ENCODE measurements around the gene KIAA1549.

Gene KIAA1549

GRCh38 chr7:138882249-138882648 lies 98.9 kb downstream of the KIAA1549 start:
- no peak for DNase-seq (ENCODE audit: low spot score)

DNA sequence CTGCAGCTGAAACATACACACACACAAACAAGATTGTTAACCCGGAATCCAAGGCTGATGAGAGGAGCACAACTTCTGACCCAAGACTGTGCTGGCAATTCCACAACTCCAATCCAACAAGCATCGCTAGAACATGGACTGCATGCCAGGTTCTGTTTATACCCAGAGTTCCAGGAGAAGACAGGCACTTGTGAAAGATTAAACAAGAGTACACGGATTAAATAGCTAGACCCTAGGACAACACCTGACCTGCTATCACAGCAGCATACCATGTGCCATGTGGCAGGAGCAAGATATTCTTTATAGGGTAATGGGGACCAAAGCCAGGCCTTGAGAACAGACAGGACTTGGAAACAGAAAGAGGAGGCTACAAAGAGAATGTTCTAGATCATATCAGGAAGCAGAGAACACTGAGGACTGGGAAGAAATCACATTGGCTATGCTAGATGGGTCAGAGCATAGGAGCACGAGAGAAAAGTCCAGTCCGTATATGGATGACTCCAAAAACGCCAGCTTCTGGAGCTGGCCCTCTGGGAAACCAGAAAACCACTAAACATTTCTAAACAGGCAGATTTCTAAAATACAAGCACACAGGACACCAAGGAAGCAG lies 99.5 kb downstream of the KIAA1549 start:
- DNase-seq (ENCODE audit: low spot score): no peak

DNA sequence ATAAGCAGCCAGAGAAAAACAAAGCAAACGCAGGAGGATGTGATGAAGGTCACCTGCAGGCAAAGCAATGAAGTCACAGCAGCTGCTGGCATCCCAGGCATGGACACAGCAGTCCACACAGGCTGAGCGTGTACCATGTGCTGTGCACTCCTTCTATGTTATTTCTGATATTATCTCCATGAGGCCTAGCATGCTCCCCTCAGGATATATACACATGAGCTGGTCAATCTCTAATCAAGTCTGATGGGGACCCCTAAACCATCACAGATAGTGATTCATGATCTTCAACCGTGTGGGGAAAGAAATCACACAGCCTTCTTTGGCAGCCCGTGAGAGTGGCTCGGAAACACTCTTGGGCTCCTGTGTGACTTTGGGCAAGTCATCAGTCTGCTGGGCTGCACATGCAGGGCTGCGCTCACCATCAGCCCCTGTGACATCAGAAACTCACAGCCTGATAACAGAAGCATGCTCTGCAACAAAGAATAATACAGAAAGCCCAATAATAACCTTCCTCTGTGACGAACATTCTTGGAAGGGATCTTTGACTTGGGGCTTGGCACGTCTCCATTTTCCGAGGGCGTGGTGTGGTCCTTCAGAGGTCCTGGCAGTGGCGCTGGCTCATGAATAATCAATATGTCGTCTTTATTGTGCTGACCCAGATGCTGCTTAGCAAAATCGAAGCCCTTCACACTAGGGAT lies 100.2 kb downstream of the KIAA1549 start:
- DNase-seq (ENCODE audit: low spot score): no peak

GRCh38 chr7:138879356-138879755 lies 101.8 kb downstream of the KIAA1549 start:
- DNase-seq (ENCODE audit: low spot score): no peak

DNA sequence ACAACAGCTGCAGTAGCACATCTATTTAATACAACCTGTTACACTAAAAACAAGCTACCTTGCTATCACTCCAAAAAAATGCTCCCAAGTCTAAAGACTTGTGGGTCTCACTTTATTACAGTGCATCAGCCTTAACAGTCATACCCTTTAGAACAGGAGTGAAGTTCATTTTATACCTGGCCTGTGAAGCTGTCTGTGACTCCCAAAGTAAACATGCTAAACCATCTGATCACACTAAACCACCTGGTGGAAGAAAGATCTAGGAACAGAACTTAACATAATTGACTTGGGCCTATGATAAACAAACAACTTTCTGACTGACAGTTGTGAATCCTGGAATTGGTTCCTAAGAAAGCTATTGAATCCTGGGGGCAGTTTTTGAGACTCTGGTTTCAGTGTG lies 102.3 kb downstream of the KIAA1549 start:
- DNase-seq (ENCODE audit: low spot score): no peak

GRCh38 chr7:138878051-138878450 lies 103.1 kb downstream of the KIAA1549 start:
- no peak for DNase-seq (ENCODE audit: low spot score)

DNA sequence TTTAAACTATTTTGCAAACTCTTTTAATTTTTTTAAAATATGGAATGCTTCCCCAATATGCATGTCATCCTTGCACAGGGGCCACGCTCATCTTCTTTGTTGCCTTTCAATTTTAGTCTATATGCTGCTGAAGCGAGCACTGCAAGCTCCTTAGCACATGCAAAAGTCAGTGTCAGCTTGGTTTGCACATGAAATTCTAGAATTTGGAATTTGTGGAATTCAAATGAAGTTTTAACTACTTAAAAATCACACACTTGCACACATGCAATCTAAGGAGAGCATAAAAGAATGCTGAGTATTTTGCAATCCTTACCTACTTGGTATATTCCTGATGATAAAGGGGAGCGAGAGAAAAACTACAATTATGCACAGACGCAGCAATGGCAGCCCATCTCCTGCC lies 104.9 kb downstream of the KIAA1549 start:
- no peak for DNase-seq (ENCODE audit: low spot score)

GRCh38 chr7:138875794-138876193 lies 105.4 kb downstream of the KIAA1549 start:
- DNase-seq (ENCODE audit: low spot score): no peak

DNA sequence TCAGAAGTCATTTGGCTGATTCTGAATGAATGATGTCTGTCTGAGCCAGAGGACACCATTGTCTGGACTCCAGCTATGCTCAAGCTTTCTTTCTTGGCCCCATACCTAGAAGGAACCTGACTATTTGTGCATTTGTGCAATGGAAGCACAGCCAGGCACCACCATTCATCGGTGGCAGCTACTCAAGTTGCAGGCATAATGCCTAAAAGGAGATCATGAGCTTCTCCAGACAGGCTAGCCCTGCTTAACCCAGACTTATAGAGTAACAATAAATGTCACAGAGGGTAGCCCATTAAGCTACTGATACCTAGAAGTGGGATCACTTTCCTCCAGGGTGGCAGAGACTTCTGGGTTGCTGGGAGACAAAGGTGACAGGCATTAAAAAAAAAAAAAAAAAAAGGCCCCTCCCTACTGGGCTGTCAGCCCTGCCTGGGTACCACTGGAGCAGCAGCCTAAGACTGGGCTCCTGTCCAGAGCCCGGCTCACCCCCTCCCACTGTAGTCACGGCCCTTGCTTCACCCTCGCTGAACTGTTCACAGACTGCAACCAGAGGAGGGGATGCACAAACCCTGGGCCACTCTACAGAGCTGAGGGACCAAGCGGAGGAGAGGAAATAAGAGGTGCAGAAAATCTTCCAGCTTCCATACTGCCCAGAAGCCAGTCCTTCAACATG lies 107.8 kb downstream of the KIAA1549 start:
- DNase-seq (ENCODE audit: low spot score): no peak

DNA sequence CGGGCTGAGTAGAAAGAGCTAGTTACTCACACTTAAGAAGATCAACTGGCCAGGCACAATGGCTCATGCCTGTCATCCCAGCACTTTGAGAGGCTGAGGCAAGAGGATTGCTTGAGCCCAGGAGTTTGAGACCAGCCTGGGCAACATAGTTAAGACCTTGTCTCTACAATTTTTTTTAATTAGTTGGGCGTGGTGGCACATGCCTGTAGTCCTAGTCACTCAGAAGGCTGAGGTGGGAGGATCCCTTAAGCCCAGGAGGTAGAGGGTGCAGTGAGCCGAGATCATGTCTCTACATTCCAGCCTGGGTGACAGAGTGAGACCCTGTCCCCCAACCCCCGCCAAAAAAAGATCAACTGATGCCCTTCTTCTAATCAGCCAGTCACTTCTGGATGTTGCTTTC lies 108.6 kb downstream of the KIAA1549 start:
- no peak for DNase-seq (ENCODE audit: low spot score)

DNA sequence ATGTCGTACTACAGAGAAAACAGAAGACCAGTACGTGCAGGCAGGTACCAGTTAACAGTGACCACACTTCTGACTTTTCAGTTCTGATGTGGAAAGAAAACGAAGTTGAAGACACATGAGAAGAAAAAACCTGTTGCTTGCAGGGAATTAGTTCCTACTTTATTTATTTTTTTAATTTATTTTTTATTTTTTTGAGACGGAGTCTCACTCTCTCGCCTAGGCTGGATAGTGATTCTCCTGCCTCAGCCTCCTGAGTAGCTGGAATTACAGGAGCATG lies 109.4 kb downstream of the KIAA1549 start:
- no peak for DNase-seq (ENCODE audit: low spot score)

- DNase-seq (ENCODE audit: low spot score): no peak
Observed at GRCh38 chr7:138871065-138871813, 110.0 kb downstream of the KIAA1549 start.

- no peak for DNase-seq (ENCODE audit: low spot score)
Observed at GRCh38 chr7:138869353-138869752, 111.8 kb downstream of the KIAA1549 start.

DNA sequence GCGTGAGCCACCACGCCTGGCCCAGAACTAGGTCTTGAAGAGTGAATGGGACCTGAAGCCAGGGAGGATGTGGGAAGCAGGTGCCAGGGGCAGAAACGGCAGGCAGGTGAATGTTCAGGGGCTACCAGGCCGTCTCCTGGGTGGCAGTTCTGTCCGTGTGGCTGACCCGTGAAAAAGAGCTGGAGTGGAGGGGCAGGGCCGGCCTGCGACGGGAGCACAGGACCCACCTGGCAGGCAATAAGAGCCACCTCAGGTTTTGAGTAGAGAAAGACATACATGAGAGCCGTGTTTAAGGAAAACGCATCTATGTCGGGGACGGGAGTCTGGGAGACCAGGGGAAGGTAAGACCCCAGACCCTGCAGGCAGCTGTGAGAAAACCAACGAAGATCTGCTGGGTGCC lies 112.5 kb downstream of the KIAA1549 start:
- DNase-seq (ENCODE audit: low spot score): no peak

GRCh38 chr7:138867744-138868143 lies 113.4 kb downstream of the KIAA1549 start:
- DNase-seq (ENCODE audit: low spot score): no peak

GRCh38 chr7:138866353-138866752 lies 114.8 kb downstream of the KIAA1549 start:
- no peak for DNase-seq (ENCODE audit: low spot score)

- peak; percentile 28 for DNase-seq (ENCODE audit: low spot score)
Observed at GRCh38 chr7:138865843-138866242, 115.3 kb downstream of the KIAA1549 start.

GRCh38 chr7:138864667-138865066 lies 116.5 kb downstream of the KIAA1549 start:
- DNase-seq (ENCODE audit: low spot score): no peak

DNA sequence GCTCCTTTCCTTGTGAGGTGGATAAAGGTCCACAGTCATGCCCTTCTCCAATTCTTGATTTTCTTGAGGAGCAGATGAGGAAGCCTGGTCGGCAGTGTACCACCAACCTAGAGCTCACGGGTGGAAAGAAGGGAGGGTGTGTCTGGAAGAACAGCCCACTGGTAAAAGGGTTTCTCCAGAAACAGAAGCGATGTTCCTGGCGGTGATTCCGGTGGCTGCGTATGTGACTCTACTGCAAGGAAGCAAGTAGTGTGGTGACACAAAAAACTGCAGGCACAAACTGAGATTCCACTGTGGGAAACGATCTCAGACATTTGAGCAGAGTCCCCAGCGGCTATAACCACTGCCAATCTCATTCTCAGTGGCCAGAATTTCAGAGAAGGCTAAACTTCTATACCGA lies 117.3 kb downstream of the KIAA1549 start:
- DNase-seq (ENCODE audit: low spot score): no peak

DNA sequence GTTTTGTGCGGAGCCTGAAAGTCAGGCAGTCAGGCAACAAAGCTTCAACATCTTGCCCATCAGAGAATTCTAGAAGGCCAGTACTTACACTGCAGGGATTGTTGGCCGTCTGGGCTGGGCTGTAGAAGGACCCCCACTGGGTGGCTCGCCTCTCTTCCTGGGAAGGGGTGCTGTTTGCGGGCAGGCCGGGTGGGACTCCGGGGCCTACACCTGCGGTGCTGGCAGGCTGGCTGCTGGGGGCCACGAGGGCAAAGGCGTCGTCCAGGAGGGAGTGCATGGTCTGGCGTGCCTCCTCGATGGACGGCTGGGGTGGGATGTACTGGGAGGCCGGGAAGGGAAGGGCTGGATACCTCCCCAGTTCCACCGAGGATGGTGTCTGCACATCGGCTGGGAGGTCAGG lies 120.1 kb downstream of the KIAA1549 start:
- DNase-seq (ENCODE audit: low spot score): no peak

- no peak for DNase-seq (ENCODE audit: low spot score)
Observed at GRCh38 chr7:138857728-138858127, 123.5 kb downstream of the KIAA1549 start.

- no peak for DNase-seq (ENCODE audit: low spot score)
Observed at GRCh38 chr7:138854115-138854645, 127.0 kb downstream of the KIAA1549 start.

- DNase-seq (ENCODE audit: low spot score): no peak
Observed at GRCh38 chr7:138853448-138853847, 127.7 kb downstream of the KIAA1549 start.

Measured in HuH-7.5 (cell line).